ENCODE measurements around the gene PLXNA2.

The PLXNA2 gene

DNA sequence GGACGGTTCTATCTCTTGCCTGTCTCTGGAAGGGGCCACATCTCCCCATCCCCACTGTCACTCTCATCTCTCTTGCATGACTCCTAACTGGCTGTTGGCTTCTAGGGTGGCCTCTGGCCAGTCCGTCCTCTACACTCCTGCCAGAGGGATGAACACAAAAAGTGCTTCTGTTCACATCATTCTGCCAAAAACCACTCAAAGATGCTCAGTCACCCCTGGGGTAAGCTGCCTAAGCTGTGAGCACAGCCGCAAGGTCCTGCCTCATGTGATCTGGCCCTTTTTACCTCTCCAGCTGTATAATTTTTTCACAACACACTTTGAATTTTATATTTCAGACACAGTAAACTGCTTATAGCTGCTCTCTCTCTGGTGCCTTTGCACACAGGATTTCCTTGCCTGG is 235.7 kb downstream of the PLXNA2 start:
- DNase-seq, result no peak

GRCh38 chr1:208007938-208008342 is 236.2 kb downstream of the PLXNA2 start:
- DNase-seq, result no peak

DNA sequence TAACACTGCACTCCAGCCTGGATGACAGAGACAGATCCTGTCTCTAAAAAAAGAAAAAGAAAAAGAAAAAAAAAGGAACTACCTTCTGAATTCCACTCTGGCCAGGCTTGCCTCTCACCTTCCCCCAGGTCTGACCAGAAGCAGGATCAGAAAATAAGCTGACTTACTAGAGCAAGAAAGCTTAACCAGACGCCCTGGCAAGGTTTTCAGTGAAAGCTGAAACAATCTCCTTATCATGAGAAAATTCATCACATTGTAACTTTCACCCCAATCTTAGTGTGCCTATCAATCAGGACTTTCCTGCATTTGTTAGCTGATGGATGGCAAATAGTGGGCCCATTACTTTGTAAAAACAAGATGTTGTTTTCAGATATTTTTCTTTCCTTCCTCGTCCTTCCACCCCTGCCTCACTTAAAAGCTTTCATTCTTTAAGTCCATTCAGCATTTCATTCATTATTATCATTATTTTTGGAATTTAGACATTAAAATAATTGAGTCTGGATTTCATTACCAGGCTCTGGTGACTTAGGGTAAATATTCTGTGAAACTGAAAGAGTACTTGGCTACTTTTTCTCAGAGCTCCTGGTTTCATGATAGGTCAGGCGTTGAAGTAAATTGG is 236.8 kb downstream of the PLXNA2 start:
- no peak for DNase-seq

- no peak for DNase-seq
Measured at GRCh38 chr1:208006258-208006920, 237.8 kb downstream of the PLXNA2 start.

- no peak for DNase-seq
Measured at GRCh38 chr1:208004851-208005250, 239.3 kb downstream of the PLXNA2 start.

DNA sequence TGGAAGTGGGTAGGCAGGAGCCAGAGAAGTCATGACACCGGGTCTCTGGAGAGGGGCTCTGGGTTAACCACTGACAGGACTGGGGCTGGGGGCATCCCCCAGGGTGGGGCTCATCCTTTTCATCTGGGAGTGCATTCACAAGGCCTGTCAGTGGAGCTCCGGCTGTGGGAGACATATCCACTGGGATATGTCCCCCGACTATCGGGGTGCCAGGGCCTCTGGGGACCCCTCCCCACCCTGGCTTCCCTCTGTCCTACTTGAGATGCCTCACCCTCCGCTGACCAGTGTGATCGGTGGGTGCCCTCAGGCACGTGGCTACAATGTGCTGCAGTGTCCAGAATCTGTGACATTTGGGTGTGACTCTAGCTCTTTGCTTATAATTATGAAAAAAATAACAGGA is 240.9 kb downstream of the PLXNA2 start:
- DNase-seq, result no peak

DNA sequence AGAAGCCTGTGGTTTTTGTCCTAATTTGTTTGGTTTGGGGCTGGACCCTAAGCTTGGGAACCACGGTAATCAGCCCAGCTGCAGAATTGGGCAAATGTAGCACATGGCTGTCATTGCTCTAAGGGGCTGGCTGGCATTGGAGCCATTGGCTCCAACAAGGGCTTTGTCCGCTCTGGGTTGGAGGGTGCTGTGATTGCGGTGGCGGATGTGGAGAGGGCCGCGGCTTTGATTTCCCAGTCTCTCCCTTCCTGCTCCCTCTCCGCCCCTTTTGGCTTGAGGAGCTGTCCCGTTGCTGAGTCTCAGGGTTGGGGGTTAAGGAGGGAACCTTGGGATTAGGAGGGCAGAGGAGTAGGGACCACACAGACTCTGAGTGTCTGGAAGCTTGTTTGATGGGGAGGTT is 241.5 kb downstream of the PLXNA2 start:
- DNase-seq, result no peak

DNA sequence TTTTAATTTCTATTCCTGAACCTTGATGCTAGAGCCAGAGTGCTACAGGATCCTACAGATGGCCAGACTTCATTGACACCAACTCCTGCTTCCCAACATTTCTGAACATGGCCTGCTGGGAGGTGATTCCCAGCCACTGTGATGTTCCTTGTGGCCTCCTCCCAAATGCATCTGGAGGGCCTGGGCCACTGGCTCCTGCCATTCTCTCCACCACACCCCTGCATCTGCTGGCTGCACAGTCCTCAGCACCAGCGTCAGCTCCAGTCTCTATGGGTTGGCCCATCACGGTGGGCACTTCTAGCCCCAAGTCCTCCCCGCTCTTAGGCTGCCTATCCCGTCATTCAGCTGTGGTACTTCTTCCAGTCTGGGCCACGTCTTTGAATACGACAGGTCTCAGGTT is 242.1 kb downstream of the PLXNA2 start:
- DNase-seq, result no peak

DNA sequence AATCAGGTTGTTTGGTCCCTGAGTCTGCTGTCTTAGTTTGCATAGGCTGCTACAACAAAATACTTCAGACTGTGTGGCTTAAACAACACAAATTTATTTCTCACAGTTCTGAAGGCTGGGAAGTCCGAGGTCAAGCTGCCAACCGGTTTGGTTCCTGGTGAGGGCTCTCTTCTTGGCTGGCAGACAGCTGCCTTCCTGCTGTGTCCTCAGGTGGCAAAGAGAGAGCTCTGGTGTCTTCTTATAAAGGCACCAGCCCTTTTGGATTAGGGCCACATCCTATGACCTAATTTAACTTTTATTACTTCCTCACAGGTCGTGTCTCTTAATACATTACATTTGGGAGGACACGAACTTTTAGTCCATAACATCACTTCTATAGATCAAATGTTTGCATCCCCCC is 243.7 kb downstream of the PLXNA2 start:
- DNase-seq, result no peak

DNA sequence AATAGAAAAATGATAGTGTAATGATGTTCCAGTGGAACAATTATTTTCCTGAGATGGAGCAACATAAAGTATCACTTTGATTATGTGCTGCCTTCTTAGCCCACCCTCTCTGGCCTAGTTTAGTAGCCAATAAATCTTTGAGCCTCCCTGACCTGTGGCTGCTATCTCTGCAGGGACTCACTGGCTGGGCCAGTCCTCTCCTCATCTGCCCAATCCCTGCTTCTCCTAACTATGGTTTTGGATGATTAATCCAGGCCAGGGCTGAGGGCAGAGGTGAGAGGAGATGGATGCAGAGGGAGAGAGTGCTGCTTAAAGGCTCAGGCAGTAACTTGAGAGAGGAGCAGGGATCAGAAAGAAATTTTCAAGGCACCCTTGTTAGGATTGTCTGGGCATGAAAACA is 244.2 kb downstream of the PLXNA2 start:
- no peak for DNase-seq

GRCh38 chr1:207999274-207999915 is 244.8 kb downstream of the PLXNA2 start:
- no peak for DNase-seq

DNA sequence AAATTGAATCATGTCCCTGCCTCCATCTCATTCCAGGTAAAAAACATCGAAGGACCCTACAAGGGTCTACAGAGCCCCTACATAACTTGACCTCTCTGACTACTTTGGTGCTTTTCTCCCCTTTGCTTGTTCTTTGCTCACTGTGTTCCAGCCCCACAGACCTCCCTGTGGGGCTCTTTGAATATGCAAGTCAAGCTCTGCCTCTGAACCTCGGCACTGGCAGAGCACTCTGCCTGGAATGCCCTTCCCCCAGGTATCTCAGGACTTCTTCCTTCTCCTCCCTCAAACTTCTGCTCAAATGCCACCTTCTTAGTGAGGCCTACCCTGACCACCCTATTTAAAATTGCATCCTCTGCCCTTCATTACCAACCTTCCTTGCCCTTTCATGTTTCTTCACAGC is 245.5 kb downstream of the PLXNA2 start:
- no peak for DNase-seq

GRCh38 chr1:207997486-207998268 is 246.5 kb downstream of the PLXNA2 start:
- DNase-seq, result peak; percentile 46

GRCh38 chr1:207996636-207997035 is 247.5 kb downstream of the PLXNA2 start:
- DNase-seq, result no peak

DNA sequence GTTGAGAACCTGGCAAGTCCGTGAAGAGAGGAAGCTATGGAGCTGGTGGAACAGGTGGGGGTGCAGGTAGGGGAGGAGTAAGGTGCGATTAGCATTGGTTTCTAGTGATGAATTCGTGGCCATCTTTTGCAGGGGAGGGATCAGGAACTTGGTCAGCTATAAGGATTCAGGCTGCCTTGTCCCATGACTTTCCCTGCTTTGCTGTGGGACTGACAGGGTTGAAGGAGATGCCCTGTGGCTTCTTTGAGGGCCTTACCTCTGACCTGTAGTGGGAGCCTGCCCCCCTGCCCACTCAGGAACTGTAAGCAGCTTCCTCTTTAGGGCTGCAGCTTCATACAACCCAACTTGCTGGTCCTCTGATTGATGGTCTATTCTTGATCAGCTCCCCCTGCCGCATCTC is 248.6 kb downstream of the PLXNA2 start:
- no peak for DNase-seq

GRCh38 chr1:207993477-207994445 is 250.4 kb downstream of the PLXNA2 start:
- no peak for DNase-seq

DNA sequence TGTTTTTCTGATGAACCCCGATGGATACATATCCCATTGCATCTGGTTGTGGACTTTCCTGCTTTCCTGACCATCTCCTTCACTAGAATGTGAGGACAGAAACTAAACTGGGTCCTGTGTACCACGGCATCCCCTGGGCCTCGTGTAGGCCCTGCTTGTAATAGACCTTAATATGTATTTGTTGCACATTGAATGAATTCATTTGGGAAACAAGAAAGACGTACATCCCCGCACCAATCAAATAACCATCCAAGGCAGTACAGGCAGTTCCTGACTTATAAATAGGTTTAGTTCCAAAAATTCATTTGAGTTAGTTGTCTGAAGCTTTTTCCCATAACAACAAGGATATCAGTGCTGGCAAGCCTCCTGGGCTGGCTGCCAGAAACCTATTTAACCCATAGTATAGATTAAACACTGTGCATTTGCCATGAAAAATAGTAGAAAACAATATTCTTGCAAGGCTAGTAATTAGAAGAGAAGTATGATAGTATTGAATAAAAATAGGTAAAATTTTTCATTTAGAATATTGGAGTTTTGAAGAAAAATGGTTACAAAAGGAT is 251.4 kb downstream of the PLXNA2 start:
- no peak for DNase-seq

GRCh38 chr1:207991583-207992026 is 252.6 kb downstream of the PLXNA2 start:
- no peak for DNase-seq

DNA sequence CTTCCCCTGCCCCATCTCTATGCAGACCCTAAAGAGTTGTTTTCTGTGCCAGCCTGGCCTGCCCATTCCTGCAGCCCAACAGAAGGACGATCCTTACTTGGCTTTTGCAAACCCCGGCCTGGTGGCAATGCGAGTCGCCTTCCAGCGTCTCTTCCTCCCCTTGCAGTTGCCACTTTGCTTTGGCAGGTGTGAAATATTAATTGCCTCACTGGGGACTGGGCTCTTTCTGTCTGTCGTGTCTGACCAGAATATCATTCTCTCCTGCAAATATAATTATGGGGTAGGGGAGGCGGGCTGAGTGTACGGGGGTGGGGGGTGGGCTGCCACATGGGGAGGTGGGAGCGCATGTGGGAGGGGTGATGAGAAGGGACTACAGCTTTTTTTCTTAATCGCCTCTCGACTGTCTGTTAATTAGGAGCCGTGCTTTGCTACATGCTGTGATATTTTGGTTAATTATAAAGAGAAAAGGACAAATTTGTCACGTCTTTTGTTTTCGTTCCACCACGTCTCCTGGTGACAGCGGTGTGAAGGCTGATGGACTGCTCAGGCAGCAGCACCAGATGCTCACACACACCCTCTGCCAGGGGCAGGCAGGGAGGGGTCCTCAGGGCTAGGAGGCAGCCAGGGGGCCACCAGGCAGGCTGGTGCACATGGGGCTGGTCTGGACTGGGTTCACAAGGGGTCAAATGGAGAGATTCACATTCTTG is 253.2 kb downstream of the PLXNA2 start:
- no peak for DNase-seq

GRCh38 chr1:207990455-207990854 is 253.7 kb downstream of the PLXNA2 start:
- DNase-seq, result no peak
